ENCODE data around the gene HS6ST1.

Gene HS6ST1

DNA sequence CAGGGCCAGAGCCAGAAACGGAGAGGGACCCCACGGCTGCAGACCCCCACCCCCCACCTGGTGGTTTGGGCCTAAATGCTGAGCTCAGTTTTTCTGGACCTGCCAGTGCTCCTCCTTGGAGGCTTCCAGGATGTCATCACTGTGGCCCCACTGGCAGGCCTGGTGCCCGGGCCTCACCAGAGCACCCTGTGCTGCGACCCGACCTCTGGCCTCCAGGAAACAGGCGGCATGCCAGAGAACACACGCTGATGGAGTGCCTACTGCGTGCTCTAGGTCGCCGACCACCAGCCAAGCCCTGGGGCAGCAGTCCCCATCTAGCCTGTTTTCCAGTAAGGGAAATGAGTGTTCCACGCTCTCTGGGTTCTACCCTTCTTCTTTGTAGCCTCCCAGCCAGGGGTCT lies 33.8 kb downstream of the HS6ST1 start:
- ChIA-PET CTCF (no interaction called here), POLR2A (no interaction called here)
- Histone ChIP-seq H3K4me1 (ENCODE audit: control insufficient read depth, insufficient read depth, low read length) (no peaks in the 10 kb centered on the region), H3K27ac (ENCODE audit: extremely low read depth, low read depth, low read length) (no peak overlapping the region), H3K4me3 (ENCODE audit: low read depth, low read length) (no peak overlapping the region), H3K36me3 (ENCODE audit: control insufficient read depth in 2 of 2, insufficient read depth in 1 of 2, low read length in 2 of 2) (peaks cover 0 to 15% of the 10 kb centered on the region in 2 experiments; a peak in 1 of 3 replicates), H3K9me3 (ENCODE audit: control insufficient read depth, insufficient read depth, low read depth, low read length) (no peaks in the 10 kb centered on the region)
- no peak for TF ChIP-seq ZNF404 (tag by site-specific recombination; IDR thresholded peaks at IDR 0.05)
- TF ChIP-seq ZNF2 (tag by site-specific recombination; IDR thresholded peaks at IDR 0.05): no peak
- TF ChIP-seq YY1 (tag by site-specific recombination; IDR thresholded peaks at IDR 0.05): no peak
- TF ChIP-seq ZNF121 (tag by site-specific recombination; IDR thresholded peaks at IDR 0.05): no peak
- no peak for TF ChIP-seq HIC1 (tag by site-specific recombination; IDR thresholded peaks at IDR 0.05)
- no peak for TF ChIP-seq PBX3 (CRISPR knock-in tag; IDR thresholded peaks at IDR 0.05)
- no peak for TF ChIP-seq ZBTB48 (tag by site-specific recombination; IDR thresholded peaks at IDR 0.05)
- TF ChIP-seq KLF10 (tag by site-specific recombination; IDR thresholded peaks at IDR 0.05): no peak
- no peak for TF ChIP-seq ZNF600 (tag by site-specific recombination; IDR thresholded peaks at IDR 0.05)
- TF ChIP-seq ZNF311 (tag by site-specific recombination; IDR thresholded peaks at IDR 0.05; ENCODE audit: borderline replicate concordance): no peak
- TF ChIP-seq ZNF324 (tag by site-specific recombination; IDR thresholded peaks at IDR 0.05): no peak
- no peak for TF ChIP-seq ZNF610 (tag by site-specific recombination; IDR thresholded peaks at IDR 0.05; ENCODE audit: borderline replicate concordance)

GRCh38 chr2:128284037-128284441 lies 34.6 kb downstream of the HS6ST1 start:
- Histone ChIP-seq H3K27ac (ENCODE audit: extremely low read depth, low read depth, low read length) (no peak overlapping the region), H3K36me3 (ENCODE audit: control insufficient read depth in 2 of 2, insufficient read depth in 1 of 2, low read length in 2 of 2) (peaks cover 0 to 12% of the 10 kb centered on the region in 2 experiments; a peak in 1 of 3 replicates), H3K9me3 (ENCODE audit: control insufficient read depth, insufficient read depth, low read depth, low read length) (no peaks in the 10 kb centered on the region), H3K4me3 (ENCODE audit: low read depth, low read length) (no peak overlapping the region), H3K4me1 (ENCODE audit: control insufficient read depth, insufficient read depth, low read length) (no peaks in the 10 kb centered on the region)
- POLR2A ChIA-PET: no interaction called here
- CTCF ChIA-PET: no interaction called here
- TF ChIP-seq ZNF658 (tag by site-specific recombination; IDR thresholded peaks at IDR 0.05) (no peak), TRIM28 (IDR thresholded peaks at IDR 0.05; ENCODE audit: borderline replicate concordance, low read length) (no peak), ZNF549 (tag by site-specific recombination; IDR thresholded peaks at IDR 0.05) (no peak), MYNN (tag by site-specific recombination; IDR thresholded peaks at IDR 0.05; ENCODE audit: borderline replicate concordance) (no peak), SCRT1 (tag by site-specific recombination; IDR thresholded peaks at IDR 0.05; ENCODE audit: borderline replicate concordance) (peak; percentile 72; the same call in 1 of the 2 replicates), SCRT2 (tag by site-specific recombination; IDR thresholded peaks at IDR 0.05) (peak; percentile 87), EGR2 (tag by site-specific recombination; IDR thresholded peaks at IDR 0.05; ENCODE audit: low read depth) (0 out of 2 replicates have a peak, but pooled peaks have one; percentile 27), ZNF37A (tag by site-specific recombination; IDR thresholded peaks at IDR 0.05) (no peak), ZNF704 (tag by site-specific recombination; IDR thresholded peaks at IDR 0.05) (no peak), ZNF664 (tag by site-specific recombination; IDR thresholded peaks at IDR 0.05) (no peak), ZBTB21 (tag by site-specific recombination; IDR thresholded peaks at IDR 0.05) (no peak), ZFP69B (tag by site-specific recombination; IDR thresholded peaks at IDR 0.05) (no peak), ZBTB20 (tag by site-specific recombination; IDR thresholded peaks at IDR 0.05) (no peak), ZFHX2 (tag by site-specific recombination; conservative IDR thresholded peaks at IDR 0.05) (0 out of 2 replicates have a peak, but pooled peaks have one; percentile 15)
- TF ChIP-seq, protein P1, sequence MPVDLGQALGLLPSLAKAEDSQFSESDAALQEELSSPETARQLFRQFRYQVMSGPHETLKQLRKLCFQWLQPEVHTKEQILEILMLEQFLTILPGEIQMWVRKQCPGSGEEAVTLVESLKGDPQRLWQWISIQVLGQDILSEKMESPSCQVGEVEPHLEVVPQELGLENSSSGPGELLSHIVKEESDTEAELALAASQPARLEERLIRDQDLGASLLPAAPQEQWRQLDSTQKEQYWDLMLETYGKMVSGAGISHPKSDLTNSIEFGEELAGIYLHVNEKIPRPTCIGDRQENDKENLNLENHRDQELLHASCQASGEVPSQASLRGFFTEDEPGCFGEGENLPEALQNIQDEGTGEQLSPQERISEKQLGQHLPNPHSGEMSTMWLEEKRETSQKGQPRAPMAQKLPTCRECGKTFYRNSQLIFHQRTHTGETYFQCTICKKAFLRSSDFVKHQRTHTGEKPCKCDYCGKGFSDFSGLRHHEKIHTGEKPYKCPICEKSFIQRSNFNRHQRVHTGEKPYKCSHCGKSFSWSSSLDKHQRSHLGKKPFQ (tag by site-specific recombination; IDR thresholded peaks at IDR 0.05): no peak
- TF ChIP-seq, protein P2, sequence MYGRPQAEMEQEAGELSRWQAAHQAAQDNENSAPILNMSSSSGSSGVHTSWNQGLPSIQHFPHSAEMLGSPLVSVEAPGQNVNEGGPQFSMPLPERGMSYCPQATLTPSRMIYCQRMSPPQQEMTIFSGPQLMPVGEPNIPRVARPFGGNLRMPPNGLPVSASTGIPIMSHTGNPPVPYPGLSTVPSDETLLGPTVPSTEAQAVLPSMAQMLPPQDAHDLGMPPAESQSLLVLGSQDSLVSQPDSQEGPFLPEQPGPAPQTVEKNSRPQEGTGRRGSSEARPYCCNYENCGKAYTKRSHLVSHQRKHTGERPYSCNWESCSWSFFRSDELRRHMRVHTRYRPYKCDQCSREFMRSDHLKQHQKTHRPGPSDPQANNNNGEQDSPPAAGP (tag by site-specific recombination; IDR thresholded peaks at IDR 0.05): no peak
